Esophagus squamous epithelium (tissue), 4 donors: Measurements from ENCODE around the gene GAREM2.

ENCODE experiments used
- POLR2A ChIP-seq, 4 donors: fragments of 450-650 bp; IDR thresholded peaks; one replicate each; pipeline ENCODE4 v1.6.1; 2017; ENCODE audit warnings: antibody characterized with exemption in 4 of 4, mild to moderate bottlenecking in 4 of 4, moderate library complexity in 3 of 4
- TF ChIP-seq, protein P1 (sequence below), 6 experiments: fragments of 450-650 bp in 4 of 6; fragments of 200-600 bp in 2 of 6; sonication (generic) in 2 of 6; IDR thresholded peaks; one replicate each; pipeline ENCODE4 v1.5.1; 2016 to 2019; ENCODE audit warnings: antibody characterized with exemption in 6 of 6, mild to moderate bottlenecking in 4 of 6, moderate library complexity in 4 of 6

DNA sequence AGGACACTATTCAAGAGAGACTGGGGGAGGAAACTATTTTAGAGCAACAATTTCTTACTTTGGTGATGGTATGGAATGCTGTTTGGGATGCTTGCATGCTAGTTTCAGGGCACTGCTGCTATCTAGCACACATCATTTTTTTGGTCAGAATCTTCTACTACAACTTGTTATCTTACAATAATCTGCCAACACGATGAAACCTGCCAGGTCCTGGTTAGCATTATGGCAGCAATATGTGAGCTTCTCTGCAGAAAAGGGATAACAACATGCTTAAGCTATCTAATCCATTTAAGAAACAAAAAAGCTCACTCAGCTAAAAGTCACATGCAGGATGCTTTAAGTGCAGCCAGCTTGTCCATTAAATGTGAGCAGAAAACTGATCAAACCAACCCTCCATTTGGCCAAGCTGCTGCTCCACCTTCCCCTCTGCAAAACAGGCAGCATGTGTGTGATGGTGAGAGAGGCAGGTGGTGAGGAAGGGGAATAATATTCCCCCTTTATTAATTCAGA, 30.1 kb downstream of the GAREM2 start:
- TF ChIP-seq POLR2A (IDR thresholded peaks at IDR 0.05) = no peak
- TF ChIP-seq, protein P1, sequence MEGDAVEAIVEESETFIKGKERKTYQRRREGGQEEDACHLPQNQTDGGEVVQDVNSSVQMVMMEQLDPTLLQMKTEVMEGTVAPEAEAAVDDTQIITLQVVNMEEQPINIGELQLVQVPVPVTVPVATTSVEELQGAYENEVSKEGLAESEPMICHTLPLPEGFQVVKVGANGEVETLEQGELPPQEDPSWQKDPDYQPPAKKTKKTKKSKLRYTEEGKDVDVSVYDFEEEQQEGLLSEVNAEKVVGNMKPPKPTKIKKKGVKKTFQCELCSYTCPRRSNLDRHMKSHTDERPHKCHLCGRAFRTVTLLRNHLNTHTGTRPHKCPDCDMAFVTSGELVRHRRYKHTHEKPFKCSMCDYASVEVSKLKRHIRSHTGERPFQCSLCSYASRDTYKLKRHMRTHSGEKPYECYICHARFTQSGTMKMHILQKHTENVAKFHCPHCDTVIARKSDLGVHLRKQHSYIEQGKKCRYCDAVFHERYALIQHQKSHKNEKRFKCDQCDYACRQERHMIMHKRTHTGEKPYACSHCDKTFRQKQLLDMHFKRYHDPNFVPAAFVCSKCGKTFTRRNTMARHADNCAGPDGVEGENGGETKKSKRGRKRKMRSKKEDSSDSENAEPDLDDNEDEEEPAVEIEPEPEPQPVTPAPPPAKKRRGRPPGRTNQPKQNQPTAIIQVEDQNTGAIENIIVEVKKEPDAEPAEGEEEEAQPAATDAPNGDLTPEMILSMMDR (IDR thresholded peaks at IDR 0.05) = no peak
